ENCODE data around the gene FGF3.

Gene FGF3

GRCh38 chr11:69822676-69823494 is 3.7 kb upstream of the FGF3 start:
- DNase-seq, result no peak

- DNase-seq, result no peak
Measured at GRCh38 chr11:69821511-69822040, 2.4 kb upstream of the FGF3 start.

- DNase-seq, result no peak
Measured at GRCh38 chr11:69820441-69820840, 1.2 kb upstream of the FGF3 start.

- no peak for DNase-seq
Measured at GRCh38 chr11:69819541-69820070, 390 bp upstream of the FGF3 start.

GRCh38 chr11:69818231-69818602 is 999 bp downstream of the FGF3 start:
- no peak for DNase-seq

GRCh38 chr11:69817265-69818230 is 1.7 kb downstream of the FGF3 start:
- DNase-seq, result no peak

- DNase-seq, result no peak
Measured at GRCh38 chr11:69816671-69817070, 2.5 kb downstream of the FGF3 start.

GRCh38 chr11:69815973-69816372 is 3.2 kb downstream of the FGF3 start:
- DNase-seq, result no peak

GRCh38 chr11:69814902-69815301 is 4.3 kb downstream of the FGF3 start:
- DNase-seq, result no peak

- DNase-seq, result no peak
Measured at GRCh38 chr11:69814411-69814810, 4.8 kb downstream of the FGF3 start.

GRCh38 chr11:69813839-69814238 is 5.4 kb downstream of the FGF3 start:
- no peak for DNase-seq

- DNase-seq, result no peak
Measured at GRCh38 chr11:69812946-69813345, 6.3 kb downstream of the FGF3 start.

GRCh38 chr11:69812256-69812655 is 7.0 kb downstream of the FGF3 start:
- no peak for DNase-seq

GRCh38 chr11:69811431-69811830 is 7.8 kb downstream of the FGF3 start:
- DNase-seq, result no peak

GRCh38 chr11:69810289-69811118 is 8.7 kb downstream of the FGF3 start:
- no peak for DNase-seq

- no peak for DNase-seq
Measured at GRCh38 chr11:69808667-69809086, 10.5 kb downstream of the FGF3 start.

- no peak for DNase-seq
Measured at GRCh38 chr11:69807106-69807815, 12.0 kb downstream of the FGF3 start.

GRCh38 chr11:69804769-69805508 is 14.3 kb downstream of the FGF3 start:
- DNase-seq, result no peak

GRCh38 chr11:69803604-69804218 is 15.5 kb downstream of the FGF3 start:
- no peak for DNase-seq

GRCh38 chr11:69803022-69803421 is 16.2 kb downstream of the FGF3 start:
- no peak for DNase-seq

GRCh38 chr11:69802590-69802989 is 16.6 kb downstream of the FGF3 start:
- DNase-seq, result no peak
